Measurements from ENCODE around the gene FCHSD2.
A peak's percentile ranks its signal among the peaks of the same experiment; 100 is the strongest.

Gene FCHSD2

GRCh38 chr11:73184953-73185671 lies 43.0 kb upstream of the FCHSD2 start:
- Histone ChIP-seq H3K36me3 (ENCODE audit: control insufficient read depth, insufficient read depth, low read length) (no peaks in the 10 kb centered on the region), H3K79me2 (no peaks in the 10 kb centered on the region), H3K4me1 (no peaks in the 10 kb centered on the region), H3K9ac (no peak overlapping the region), H3K4me3 (ENCODE audit: low read depth, low read length) (no peak overlapping the region), H3K27me3 (ENCODE audit: control insufficient read depth, insufficient read depth, low read length) (no peaks in the 10 kb centered on the region), H3K9me3 (ENCODE audit: control insufficient read depth, low read length) (no peaks in the 10 kb centered on the region), H3K4me2 (ENCODE audit: low read length) (no peak overlapping the region), H3K27ac (no peak overlapping the region), H2AFZ (no peak overlapping the region)
- peak; percentile 80 for TF ChIP-seq CTCF (IDR thresholded peaks at IDR 0.05)

- H3K4me3 ChIP-seq (ENCODE audit: low read depth, low read length) = no peak overlapping the region
- H3K27me3 ChIP-seq (ENCODE audit: control insufficient read depth, insufficient read depth, low read length) = no peaks in the 10 kb centered on the region
- H3K9ac ChIP-seq = no peak overlapping the region
- TF ChIP-seq CTCF (IDR thresholded peaks at IDR 0.05) = no peak
- no peak overlapping the region for H3K27ac ChIP-seq
- H3K36me3 ChIP-seq (ENCODE audit: control insufficient read depth, insufficient read depth, low read length) = no peaks in the 10 kb centered on the region
- no peak overlapping the region for H2AFZ ChIP-seq
- H3K4me1 ChIP-seq = no peaks in the 10 kb centered on the region
- H3K79me2 ChIP-seq = no peaks in the 10 kb centered on the region
- H3K4me2 ChIP-seq (ENCODE audit: low read length) = no peak overlapping the region
- no peaks in the 10 kb centered on the region for H3K9me3 ChIP-seq (ENCODE audit: control insufficient read depth, low read length)
These were observed 40.8 kb upstream of the FCHSD2 start for GRCh38 chr11:73182824-73183321.

DNA sequence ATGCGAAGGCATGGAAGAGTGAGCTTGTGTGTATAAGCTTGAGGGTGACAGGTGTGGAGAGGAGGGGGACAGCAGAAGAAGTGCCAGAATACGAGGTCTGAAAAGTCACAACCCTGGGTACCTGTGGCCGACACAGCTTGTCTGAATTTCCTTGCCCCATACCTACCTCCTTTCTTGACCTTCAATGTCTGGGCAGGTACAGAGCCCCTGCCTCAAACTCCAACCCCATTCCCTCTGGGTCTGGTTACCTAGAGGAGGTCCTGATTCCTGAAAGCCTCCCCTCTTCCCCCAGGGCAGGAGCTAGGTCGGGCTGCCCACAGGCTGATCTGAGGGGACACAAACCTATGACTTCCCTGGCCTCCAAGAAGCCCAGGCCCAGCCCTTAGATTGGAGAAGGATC lies 36.6 kb upstream of the FCHSD2 start:
- Histone ChIP-seq H3K27me3 (ENCODE audit: control insufficient read depth, insufficient read depth, low read length) (no peaks in the 10 kb centered on the region), H3K36me3 (ENCODE audit: control insufficient read depth, insufficient read depth, low read length) (no peaks in the 10 kb centered on the region), H3K4me2 (ENCODE audit: low read length) (no peak overlapping the region), H3K9me3 (ENCODE audit: control insufficient read depth, low read length) (no peaks in the 10 kb centered on the region), H3K4me3 (ENCODE audit: low read depth, low read length) (no peak overlapping the region), H3K4me1 (no peaks in the 10 kb centered on the region), H3K79me2 (no peaks in the 10 kb centered on the region), H2AFZ (no peak overlapping the region), H3K27ac (no peak overlapping the region), H3K9ac (no peak overlapping the region)
- no peak for TF ChIP-seq CTCF (IDR thresholded peaks at IDR 0.05)

GRCh38 chr11:73177778-73178539 lies 35.8 kb upstream of the FCHSD2 start:
- H3K4me3 ChIP-seq (ENCODE audit: low read depth, low read length) = no peak overlapping the region
- H3K79me2 ChIP-seq = no peaks in the 10 kb centered on the region
- H3K4me1 ChIP-seq = no peaks in the 10 kb centered on the region
- no peak overlapping the region for H3K9ac ChIP-seq
- H3K36me3 ChIP-seq (ENCODE audit: control insufficient read depth, insufficient read depth, low read length) = no peaks in the 10 kb centered on the region
- H3K9me3 ChIP-seq (ENCODE audit: control insufficient read depth, low read length) = no peaks in the 10 kb centered on the region
- peak; percentile 67 for TF ChIP-seq CTCF (IDR thresholded peaks at IDR 0.05)
- peak overlapping the region; percentile 28 for H2AFZ ChIP-seq
- peak overlapping the region; percentile 19 for H3K27ac ChIP-seq
- no peaks in the 10 kb centered on the region for H3K27me3 ChIP-seq (ENCODE audit: control insufficient read depth, insufficient read depth, low read length)
- H3K4me2 ChIP-seq (ENCODE audit: low read length) = no peak overlapping the region
